ENCODE results near the gene SUPT20HL1.

- no peak for TF ChIP-seq CTCF (IDR thresholded peaks at IDR 0.05)
- TF ChIP-seq POLR2A (IDR thresholded peaks at IDR 0.05), result no peak
These were observed 3.9 kb downstream of the SUPT20HL1 start for GRCh38 chrX:24364326-24364725.
